HG03520 (cell line): ENCODE measurements around the gene GRHL3.

Experiments used
- ATAC-seq: cut with Tn5 transposase; IDR thresholded peaks from one replicate; pipeline ENCODE4 v1.9.1; 2021; ENCODE audit warnings: mild to moderate bottlenecking, moderate library complexity; ENCODE audit not compliant: unreplicated experiment

GRHL3 gene

GRCh38 chr1:24340770-24341169 lies 21.6 kb downstream of the GRHL3 start:
- ATAC-seq, result no peak

- no peak for ATAC-seq
Measured at GRCh38 chr1:24341260-24341659, 22.1 kb downstream of the GRHL3 start.

DNA sequence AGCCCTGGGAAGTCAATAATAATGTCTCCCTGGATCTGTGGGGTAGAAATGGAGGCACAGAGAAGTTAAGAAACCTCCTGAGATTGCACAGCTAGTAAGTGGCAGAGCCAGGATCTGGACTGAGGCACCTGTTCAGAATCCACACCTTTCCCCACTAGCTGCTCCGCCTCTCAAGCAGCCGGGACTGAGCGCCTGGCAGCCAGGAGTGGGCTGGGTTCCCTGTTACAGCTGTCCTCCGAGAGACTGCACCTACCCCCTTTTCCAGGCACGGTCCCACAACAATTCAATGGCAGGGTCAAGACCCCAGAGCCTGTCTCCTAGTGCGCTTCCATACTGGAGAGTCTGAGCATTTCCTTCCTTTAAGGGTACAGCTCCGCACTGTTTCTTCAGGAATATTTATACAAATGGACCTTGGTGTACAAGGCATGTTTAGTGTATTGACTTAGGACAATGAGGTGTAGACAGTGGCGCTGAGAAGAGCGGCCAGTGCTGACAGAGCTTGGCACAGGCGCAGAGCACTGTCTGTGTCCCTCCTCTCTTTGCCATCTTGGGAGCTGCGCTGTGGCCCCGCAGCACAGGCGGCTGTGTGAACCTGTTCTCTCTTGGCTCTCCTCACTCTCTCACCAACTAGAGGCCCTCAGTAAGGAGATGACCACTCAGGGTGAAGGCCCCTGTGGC lies 24.4 kb downstream of the GRHL3 start:
- ATAC-seq, result no peak

DNA sequence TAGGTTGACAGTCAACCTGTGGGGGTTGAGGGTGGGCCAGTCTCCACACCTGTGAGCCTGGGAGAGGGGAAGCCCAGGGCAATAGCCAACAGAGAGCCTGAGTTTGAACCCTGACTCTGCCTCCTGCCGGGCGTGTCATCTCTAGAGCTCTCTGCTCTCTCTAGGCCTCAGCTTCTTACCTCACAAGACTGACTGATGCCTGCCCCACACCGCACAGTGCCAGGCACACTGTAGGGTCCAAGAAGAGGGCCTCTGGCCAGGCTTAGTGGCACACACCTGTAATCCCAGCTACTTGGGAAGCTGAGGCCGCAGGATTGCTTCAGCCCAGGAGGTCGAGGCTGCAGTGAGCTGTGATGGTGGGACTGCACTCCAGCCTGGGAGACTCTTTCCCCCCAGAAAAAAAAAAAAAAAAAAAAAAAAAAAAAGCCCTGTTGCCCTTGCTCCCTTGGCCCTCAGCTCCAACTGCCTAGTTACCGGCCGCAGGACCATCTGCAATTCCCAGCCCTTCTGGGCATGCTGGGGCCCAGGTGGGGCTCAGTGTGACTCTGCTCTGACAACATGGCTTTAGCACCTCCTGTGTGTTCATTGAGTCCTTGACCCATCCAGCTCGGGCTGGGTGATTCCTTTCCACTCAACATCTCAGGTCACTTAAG lies 25.1 kb downstream of the GRHL3 start:
- no peak for ATAC-seq

DNA sequence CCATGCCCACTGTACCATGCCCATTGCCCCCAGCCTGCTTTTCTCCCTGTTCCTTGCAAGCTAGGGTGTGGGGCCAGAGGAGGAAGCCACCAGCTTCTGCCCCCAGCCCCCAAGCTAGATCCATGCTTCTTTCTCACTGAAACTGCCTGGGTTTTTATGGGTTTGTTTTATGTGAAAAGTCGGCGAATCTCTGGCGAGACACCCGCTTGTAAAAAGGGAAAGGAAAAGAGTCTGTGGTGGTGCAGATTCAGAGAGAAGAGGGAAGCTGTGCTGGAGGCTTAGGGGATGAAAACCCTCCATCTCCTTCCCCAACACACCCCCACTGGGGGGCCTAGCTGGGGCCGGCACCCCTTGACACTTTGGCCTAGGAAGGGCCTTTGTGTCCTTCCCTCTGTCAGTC lies 26.2 kb downstream of the GRHL3 start:
- no peak for ATAC-seq

DNA sequence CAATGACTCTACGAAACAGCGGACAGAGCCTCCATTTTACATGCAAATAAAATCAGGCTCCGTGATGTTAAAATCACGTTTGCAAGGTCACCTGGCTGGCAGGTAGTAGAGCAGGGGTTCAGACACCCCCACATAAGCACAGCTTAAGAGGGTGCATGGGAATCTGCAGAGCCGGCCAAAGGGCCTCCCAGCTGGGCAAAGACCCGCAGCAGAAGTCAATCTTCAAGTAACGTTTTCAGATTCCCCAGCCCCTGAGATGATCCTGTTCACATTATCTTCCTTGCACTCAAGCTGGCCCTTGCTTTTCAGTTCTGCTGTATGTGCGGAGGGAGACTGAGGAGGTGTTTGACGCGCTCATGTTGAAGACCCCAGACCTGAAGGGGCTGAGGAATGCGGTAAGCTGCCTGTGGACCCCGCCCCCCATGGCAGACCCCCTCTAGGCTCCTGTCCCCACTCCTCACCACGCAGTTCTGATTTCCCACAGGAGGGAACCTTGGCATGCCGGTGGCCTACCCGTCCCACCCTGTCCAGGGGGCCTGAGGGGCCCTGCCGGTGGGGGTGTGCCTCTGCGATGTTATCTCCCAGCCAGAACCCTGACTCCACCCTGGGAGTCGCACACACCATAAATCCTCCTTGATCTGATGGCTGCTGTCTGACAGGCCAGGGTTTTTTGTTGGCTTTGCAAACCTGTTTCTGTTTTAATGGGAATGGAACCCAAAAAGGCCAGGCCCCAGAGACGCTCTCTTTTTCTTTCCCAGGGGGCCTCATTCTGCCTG lies 28.2 kb downstream of the GRHL3 start:
- no peak for ATAC-seq

GRCh38 chr1:24348196-24348595 lies 29.0 kb downstream of the GRHL3 start:
- ATAC-seq, result no peak

DNA sequence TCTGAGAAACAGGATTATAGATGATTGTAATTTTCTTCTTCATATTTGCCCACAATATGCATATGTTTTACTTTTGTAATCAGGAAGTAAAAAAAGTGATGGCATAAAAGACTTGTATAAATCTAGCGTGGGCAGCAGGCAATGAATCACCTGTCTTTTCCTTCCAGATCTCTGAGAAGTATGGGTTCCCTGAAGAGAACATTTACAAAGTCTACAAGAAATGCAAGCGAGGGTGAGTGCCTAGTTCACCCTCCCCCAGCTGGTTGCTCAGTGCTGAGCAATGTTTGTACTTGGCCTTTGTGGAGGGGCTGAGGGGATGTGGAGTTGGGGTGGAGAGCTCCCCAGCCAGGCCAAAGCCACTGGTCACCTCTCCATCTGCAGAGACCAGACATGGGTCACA lies 30.7 kb downstream of the GRHL3 start:
- ATAC-seq, result no peak

DNA sequence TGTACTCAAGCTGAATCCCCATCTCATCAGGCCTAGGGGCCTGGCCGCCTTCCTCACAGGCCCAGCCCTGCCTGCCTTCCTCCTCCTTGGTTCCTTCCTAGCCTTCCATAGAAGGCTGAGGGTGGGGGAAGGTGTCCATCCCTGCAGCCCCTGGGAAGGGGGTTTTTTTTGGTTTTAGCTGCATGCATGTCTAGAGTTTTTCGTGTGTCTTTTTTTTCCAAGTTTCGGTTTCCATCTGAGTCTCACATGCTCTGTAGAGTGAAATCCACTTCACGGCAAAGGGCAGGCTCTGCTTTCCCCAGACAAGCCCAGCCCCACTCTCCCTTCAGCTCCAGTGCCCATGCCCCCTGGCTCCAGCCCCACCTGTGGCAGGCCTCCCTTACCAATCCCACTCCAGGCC lies 32.1 kb downstream of the GRHL3 start:
- ATAC-seq, result no peak

DNA sequence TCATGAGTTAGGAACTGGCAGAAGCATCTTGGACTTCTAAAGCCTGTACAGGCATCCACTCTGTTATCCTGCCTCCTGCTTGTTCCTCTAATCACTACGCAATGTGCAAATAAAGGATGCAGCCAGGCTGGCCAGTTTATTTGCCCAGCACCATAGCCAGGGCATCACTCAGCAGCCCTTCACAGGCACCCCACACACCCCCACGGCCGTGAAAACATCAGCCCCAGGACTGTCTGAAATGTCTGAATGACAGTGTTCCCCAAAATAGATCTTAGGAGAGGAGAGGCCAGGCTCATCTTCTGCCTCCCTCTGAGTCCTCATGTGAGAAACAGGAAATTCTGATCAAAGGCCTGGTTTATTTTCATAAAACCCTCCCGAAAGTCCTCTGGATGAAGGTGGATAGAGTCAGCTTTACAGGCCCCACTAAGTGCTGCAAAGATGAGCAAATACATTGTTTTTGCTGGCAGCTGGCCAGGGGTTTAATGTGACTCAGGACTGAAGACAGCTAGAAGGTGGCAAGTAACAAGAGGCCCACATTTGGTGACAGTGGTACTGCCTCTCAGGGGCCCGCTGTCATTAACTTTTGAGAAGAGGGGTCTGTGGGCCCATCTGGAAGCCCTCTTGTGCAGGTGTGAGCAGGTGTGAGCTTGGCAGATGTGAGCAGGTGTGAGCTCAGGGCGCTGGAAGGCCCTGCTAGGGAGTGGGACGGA lies 32.9 kb downstream of the GRHL3 start:
- ATAC-seq, result no peak

DNA sequence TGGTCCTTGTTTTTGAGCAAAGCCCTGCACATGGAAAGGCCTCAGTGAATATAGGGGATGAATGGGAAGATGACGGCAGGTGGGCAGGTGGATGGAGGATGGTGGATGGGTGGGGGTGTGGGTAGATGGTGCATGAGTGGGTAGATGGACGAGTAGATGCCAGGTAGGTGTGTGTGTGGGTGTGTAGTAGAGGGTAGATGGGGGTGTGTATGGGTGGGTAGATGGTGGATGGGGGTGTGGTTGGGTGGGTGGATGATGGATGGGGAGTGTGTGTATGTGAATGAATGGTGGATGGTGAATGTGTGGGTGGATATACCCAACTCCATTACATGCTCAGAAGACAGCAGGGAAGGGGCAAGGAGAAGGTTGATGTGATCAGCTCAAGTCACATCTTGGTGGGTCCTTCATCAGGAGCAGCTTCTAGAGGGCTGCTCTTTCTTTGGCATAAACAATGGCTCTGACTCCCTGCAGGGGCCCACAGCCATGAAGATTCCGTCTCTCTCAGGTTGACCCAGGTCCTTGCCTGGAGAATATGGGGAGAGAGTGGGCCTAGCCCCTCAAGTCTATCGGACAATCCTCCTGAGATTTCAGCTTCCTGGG lies 34.2 kb downstream of the GRHL3 start:
- ATAC-seq, result no peak

DNA sequence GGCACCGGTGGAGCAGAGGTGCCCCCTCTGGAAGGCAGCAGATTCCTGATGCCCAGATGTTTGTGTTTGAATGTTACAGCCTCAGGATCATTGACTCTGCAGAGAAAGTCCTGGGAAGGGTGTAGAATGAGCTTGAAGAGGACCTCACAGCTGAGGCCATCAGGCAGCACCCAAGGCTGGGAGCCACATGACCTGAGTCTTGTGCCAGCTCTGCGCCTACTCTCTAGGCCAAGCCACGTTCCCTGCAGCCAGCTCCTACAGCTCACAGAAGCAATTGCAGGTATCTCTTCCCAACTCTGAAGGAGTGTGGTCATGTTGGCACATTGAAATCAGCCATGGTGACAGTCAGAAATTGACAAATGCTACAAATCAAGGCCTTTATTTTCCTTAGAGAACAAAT lies 36.3 kb downstream of the GRHL3 start:
- ATAC-seq, result no peak

DNA sequence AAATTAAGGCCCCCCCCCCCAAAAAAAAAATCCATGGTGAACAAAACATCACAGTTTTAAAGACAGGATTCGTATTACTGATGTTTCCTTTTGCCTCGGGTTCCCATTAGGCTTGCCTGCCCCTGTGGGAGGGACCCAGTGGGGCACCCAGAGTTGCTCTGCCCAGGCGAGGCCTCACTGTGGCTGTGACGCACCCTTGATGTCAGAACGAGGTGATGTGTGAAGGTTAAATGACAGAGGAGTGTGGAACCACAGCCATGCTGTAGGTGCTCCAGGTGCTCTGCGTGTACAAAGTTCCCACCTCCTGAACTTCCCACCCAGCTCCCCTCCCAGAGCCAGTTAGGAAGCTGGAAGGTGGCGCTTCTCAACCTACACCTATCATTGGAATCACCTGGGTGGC lies 37.9 kb downstream of the GRHL3 start:
- ATAC-seq, result no peak

GRCh38 chr1:24360681-24361080 lies 41.5 kb downstream of the GRHL3 start:
- no peak for ATAC-seq

- ATAC-seq, result no peak
Measured at GRCh38 chr1:24361811-24362210, 42.7 kb downstream of the GRHL3 start.

DNA sequence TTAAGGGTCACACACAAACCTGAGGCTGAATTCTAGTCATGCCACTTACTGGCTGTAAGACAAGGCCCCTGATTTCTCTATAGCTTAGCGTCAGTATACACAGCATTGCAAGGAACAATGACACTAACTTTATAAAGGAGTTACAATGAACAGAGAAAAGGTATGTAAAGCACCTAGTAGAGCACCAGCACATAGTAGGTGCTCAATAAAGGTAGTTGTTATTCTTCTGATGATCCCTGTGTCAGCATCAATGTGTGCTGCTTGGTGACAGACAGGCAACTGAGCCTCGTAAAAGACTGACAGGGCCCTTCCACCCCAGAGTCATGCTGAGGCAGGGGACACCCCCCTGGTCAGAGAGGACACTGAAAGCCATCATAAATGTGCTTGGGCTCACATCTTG lies 43.2 kb downstream of the GRHL3 start:
- ATAC-seq, result no peak

DNA sequence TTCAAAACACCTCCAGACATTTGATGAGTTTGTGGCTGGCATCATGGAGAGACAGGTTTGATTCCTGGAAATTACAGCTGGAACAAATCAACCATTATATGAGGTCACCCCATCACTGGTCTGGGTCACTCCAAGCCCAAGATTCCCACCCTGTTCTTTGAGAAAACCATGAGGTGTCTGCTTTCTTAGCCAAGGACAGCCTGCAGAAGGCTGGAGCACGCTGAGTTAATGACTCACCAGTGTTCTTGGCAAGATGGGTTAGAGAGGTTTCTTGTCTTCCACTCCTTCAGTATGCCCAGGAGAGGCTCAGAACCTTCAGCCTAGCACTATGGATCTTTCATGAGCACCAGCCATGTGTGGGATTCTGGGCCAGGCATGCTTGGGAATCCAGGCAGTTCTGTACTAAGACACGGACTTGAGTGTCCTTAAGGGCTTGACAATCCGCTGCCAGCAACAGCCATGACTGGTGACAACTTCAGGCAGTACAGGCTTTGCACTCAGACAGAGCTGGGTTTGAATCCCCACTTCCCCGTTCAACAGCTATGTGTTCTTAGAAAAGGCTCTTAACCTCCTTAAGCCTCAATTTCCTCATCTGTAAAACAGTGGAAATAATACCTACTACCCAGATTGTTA lies 43.9 kb downstream of the GRHL3 start:
- ATAC-seq, result no peak

DNA sequence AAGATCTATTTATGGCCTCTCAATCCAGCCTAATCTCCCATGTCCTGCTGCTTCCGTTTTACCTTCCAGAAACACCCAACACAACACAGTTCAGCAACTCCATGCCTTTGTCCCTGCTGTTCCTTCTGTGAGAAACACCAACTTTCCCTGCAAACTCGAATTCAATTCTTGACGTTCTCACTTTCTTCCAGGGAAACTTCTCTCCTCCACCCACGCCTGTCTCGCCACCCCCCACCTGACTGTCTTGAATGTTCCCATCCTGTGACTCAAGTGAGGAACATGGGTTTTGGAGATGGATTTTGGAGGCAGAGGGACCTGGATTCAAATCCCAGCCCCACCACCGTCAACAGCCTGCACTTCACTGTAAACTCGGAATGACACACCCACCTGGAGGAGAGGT lies 44.8 kb downstream of the GRHL3 start:
- no peak for ATAC-seq

GRCh38 chr1:24364605-24364974 lies 45.4 kb downstream of the GRHL3 start:
- no peak for ATAC-seq

DNA sequence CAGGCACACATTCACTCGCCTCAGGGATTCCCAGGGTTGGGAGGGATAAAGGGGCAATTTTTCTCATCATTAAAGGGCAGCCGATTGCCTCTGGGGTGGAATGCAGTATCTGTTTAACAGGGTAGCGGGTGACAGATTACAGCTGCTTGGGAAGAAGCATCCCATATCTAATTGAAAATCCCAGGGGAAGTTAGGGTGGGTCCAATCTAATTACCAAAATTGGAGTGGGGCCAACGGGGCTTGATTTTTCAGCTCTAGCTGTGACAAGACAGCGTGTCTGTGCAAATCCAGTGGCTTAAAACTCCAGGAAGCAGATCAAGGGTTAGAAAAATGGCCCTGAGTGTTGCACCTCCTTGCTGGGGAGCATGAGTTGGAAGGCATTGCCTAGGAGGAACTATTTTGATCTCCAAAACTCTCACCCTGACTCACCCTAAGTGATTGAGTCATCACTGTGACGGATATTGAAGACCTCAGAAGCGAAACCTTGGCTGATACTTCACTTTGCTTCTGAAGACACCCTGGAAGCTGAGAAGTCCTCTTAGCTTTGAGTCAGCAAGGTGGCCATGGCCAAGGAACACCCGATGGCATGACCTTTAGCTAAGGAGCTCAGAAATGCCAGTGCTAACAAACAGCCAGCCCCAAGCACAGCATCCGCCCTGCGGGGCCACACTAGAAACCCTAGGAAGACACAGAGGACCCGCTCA lies 46.0 kb downstream of the GRHL3 start:
- no peak for ATAC-seq
